ENCODE results near the gene FOXP1.

- no peak for TF ChIP-seq CTCF (IDR thresholded peaks at IDR 0.05)
- TF ChIP-seq EZH2 (IDR thresholded peaks at IDR 0.05; ENCODE audit: borderline replicate concordance, insufficient read depth, low read depth, low read length, poor library complexity, severe bottlenecking): no peak
Measured at GRCh38 chr3:70933105-70933810, 650.3 kb downstream of the FOXP1 start.

All from B cell (primary cell).